GM18909 (cell line): ENCODE results near the gene SIDT1.

Source experiments
- ATAC-seq: cut with Tn5 transposase; IDR thresholded peaks from one replicate; pipeline ENCODE4 v1.9.1; 2021; ENCODE audit warnings: mild to moderate bottlenecking; ENCODE audit not compliant: unreplicated experiment, poor library complexity

The SIDT1 gene

GRCh38 chr3:113589971-113590370 lies 57.6 kb downstream of the SIDT1 start:
- no peak for ATAC-seq

- ATAC-seq, result no peak
Measured at GRCh38 chr3:113590983-113591382, 58.6 kb downstream of the SIDT1 start.

- ATAC-seq, result no peak
Measured at GRCh38 chr3:113594066-113594465, 61.7 kb downstream of the SIDT1 start.

- no peak for ATAC-seq
Measured at GRCh38 chr3:113597596-113598354, 65.4 kb downstream of the SIDT1 start.

GRCh38 chr3:113600418-113601182 lies 68.2 kb downstream of the SIDT1 start:
- ATAC-seq, result no peak

- ATAC-seq, result no peak
Measured at GRCh38 chr3:113601240-113601639, 68.9 kb downstream of the SIDT1 start.

GRCh38 chr3:113602256-113602655 lies 69.9 kb downstream of the SIDT1 start:
- ATAC-seq, result no peak

- ATAC-seq, result no peak
Measured at GRCh38 chr3:113602836-113603235, 70.5 kb downstream of the SIDT1 start.

- ATAC-seq, result peak; percentile 99
Measured at GRCh38 chr3:113606539-113607218, 74.3 kb downstream of the SIDT1 start.

- peak; percentile 17 for ATAC-seq
Measured at GRCh38 chr3:113607219-113607596, 74.9 kb downstream of the SIDT1 start.

- ATAC-seq, result no peak
Measured at GRCh38 chr3:113614402-113614801, 82.0 kb downstream of the SIDT1 start.

- ATAC-seq, result no peak
Measured at GRCh38 chr3:113615976-113616375, 83.6 kb downstream of the SIDT1 start.

- ATAC-seq, result no peak
Measured at GRCh38 chr3:113617726-113618125, 85.4 kb downstream of the SIDT1 start.

GRCh38 chr3:113620091-113620490 lies 87.7 kb downstream of the SIDT1 start:
- ATAC-seq, result no peak

GRCh38 chr3:113623324-113623723 lies 91.0 kb downstream of the SIDT1 start:
- no peak for ATAC-seq

GRCh38 chr3:113623811-113624210 lies 91.5 kb downstream of the SIDT1 start:
- ATAC-seq, result no peak

- ATAC-seq, result no peak
Measured at GRCh38 chr3:113625834-113626233, 93.5 kb downstream of the SIDT1 start.

- peak; percentile 57 for ATAC-seq
Measured at GRCh38 chr3:113626503-113627371, 94.4 kb downstream of the SIDT1 start.

GRCh38 chr3:113628316-113628715 lies 96.0 kb downstream of the SIDT1 start:
- ATAC-seq, result no peak

GRCh38 chr3:113628788-113629187 lies 96.4 kb downstream of the SIDT1 start:
- no peak for ATAC-seq
